LNCAP (cell line): ENCODE results near the gene ELK1.

Experiments
- CTCF ChIP-seq: fragments of 450-650 bp; IDR thresholded peaks from 2 replicates; pipeline ENCODE4 v1.5.1; 2017; ENCODE audit warnings: mild to moderate bottlenecking

The ELK1 gene

GRCh38 chrX:47586043-47586787 lies 64.1 kb downstream of the ELK1 start:
- TF ChIP-seq CTCF, result no peak
